T-helper 22 cell (primary cell): ENCODE data around the gene NFIB.

Source experiments
- DNase-seq: peaks from one replicate; pipeline ENCODE4 v3.0.0-alpha.2; 2020; ENCODE audit warnings: low read depth

Gene NFIB

GRCh38 chr9:14344941-14345353 lies 31.0 kb upstream of the NFIB start:
- no peak for DNase-seq

DNA sequence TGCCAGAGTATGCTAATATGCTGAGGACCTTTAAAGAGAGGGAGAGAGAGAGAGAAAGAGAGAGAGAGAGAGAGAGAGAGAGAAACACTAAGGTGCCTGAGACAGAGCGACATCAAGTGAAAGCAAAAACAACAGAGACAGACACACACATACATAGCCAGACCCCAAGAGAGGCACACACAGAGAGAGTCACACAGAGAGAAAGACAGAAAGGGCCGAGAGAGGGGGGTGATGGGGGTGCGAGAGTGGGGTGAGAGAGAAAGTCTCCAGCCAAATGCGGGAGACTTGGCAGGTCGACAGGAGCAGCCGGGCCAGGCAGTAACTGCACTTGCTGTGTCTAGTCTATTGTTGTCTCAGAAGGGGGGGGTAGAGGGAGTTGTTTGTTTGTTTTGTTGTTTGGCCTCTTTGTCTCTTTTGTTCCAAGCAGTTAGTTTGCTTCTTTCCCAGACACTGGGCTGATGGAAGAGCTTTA lies 30.1 kb upstream of the NFIB start:
- no peak for DNase-seq

DNA sequence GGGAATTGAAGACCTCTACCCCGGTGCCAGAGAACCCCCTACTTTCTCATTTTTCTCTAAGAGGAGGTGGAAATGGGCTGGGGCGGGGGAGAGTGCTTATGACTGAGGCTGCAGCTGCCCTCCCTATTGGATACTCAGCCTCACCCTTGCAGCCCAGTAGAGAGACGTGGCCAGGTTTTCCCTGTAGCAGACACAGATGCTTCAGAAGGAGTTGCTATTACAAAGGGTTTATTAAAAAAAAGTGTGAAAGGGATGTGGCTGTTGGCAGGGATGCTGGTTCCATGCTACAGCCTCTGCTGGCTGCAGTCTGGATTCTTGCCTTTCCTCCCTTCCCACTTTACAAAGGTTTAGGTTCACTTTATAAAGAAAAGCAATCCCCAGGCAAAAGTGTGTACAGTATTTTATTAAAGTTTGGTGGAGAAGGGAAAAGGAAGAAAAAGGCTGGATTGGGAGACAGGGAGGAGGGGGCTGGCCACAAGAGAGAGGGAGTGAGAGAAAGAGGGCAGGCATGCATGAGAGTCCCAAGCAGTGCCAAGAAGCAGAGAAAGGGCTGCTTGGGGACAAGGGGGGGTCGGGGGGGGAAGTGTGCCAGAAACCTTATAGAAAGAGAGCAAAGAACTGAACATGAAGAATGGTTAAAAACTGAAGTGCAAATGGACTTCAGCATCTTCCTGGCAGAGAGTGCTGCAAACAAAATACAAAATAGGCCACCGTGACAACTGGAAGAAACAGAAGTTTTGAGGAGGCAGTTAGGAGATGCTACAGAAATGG lies 29.5 kb upstream of the NFIB start:
- no peak for DNase-seq

GRCh38 chr9:14342736-14343135 lies 28.8 kb upstream of the NFIB start:
- no peak for DNase-seq

DNA sequence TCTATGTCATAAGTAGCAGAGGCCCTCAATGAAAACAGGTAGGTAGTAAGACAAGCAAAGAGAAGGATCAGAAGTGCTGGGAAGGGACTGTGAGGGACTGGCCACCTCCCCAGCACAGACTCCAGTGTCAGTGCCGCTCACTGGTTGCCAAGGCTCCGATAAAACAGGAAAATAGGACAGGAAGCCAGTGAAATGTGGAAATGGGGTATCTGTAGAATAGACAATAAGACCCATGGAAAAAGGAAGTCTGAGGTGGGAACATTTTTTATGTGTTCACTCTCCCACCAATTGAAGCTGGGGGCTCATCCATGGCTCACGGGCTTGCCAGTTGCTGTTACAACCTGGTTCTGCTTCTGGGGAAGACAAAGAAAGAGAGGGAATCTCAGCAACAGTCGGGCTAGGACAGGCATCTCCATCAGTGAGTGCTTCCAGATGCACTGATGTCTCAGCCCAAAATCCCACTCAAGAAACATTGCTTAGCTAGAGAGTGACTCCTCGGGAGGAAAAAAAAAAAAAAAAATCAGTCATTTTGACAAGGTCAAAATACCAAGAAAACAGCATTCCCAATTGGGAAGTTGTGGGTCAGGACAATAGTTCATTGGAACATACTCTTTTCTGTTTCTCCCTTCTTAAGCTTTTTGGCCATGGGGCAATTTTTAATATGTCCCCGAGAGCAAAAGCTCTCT lies 27.6 kb upstream of the NFIB start:
- DNase-seq, result no peak

DNA sequence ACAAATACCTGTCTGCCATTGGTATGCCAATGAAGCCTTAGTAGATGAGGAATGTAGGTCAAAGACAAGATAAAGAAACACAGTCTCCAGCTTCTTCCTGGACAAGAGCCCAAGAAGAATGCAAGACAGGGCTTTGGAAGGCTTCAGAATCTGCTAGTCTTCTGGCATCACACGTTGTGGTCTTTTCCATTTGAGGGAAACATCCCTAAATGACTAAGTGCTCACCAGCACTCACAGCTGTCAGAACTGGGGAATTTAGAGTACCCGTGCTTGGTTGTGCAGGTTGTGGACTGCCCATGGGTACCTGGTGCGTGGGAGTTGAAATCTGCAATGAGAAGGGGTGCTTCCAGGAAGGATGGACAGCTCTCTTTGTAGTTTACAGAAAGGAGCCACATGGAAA lies 27.1 kb upstream of the NFIB start:
- DNase-seq, result no peak

- DNase-seq, result no peak
These were observed 26.4 kb upstream of the NFIB start for GRCh38 chr9:14340219-14340873.

DNA sequence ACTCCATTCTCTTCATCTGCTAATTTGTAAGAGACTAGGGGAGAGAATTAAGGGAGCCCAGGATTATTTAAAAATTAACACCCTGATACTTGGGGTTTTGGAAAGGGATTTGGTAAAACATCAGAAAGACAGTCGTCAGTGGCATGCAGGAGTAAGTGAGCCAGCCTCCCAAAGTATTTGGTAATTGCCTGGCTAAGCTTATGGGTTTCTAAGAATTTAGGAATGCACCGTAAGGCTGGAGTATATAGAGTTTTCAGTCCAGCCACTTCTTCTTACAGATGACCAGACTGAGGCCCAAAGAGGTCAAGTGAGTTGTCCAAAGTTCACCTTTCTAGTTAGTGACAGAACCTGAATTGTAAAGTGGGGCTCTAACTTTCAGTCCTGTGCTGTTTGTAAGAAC lies 25.8 kb upstream of the NFIB start:
- DNase-seq, result no peak

DNA sequence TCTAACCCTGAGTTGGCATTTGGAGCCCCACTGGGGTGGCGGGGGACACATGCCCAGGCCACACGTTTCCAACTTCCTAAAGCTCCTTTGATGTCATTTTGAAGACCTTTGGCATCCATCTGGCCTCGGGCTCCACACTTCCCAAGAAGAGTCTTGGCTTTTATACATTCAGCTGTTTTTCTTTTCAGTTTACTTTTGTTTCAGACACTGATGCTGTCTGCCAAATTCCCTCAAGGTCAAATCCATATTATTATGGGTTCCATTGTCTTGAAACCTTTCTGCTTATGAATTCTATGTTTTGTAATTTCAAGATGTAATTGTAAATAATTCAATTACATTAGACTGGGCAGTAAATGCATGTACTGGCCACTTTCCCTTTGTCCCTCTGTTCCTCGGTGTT lies 23.7 kb upstream of the NFIB start:
- DNase-seq, result no peak

DNA sequence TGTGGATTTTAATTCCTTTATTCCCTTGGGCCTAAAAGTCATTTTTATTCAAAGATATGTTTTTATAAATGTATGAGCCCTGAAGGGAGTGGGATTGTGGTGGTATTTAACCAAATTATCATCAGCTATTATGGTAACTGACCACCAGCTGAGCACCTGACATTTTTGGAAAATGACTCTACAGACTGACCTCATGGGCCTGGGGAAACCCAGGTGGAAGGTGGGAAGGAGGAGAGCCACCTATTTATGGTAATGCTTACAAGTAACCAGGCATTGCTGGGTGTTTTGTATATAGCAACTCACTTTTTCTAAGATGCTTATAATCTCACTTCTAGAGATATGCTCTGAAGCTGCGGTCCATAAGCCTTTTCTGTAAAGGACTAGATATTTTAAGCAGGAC lies 22.3 kb upstream of the NFIB start:
- DNase-seq, result no peak

DNA sequence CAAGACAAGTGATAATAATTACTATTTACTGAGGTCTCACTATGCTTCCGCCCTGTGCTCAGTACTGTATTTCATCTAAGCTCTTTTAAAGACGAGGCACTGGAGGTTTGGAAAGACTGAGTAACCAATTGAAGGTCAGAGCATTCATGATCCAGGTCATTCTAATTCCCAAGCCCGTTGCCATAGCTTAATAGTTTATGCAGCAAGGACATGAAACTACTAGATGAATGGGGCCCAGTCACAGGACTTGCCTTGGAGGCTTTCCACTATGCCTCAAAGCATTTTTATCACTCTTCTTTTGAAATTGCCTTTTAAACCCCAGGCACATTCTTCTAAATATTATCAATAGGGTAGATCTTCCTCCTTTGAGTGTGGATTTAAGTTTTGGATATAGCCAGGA lies 17.2 kb upstream of the NFIB start:
- no peak for DNase-seq

- DNase-seq, result no peak
These were observed 13.1 kb upstream of the NFIB start for GRCh38 chr9:14327036-14327435.

DNA sequence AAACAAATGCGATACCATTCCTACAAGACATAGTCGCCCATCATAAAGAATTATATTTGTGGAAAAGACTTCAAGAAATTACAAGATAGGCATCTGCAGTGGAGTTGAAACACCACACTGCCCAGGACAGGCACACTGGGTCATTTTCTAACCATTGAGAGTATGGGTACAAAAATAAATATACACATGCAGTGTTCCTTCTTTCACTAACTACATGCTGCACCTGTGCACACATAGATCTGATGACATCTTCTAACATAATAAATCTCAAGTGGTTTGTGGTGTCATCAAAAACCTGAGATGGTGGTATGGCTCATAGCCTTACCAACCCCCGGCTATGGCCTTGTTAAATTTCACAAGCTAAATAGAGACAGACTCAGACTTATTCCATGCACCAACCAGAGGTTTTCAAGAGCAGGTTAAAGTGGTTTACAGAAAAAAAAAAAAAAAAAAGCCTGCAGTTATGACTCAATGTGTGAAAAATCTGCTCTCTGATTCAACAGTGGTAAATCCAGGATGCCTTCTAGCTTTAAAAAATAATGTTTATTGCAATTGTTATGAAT lies 12.4 kb upstream of the NFIB start:
- no peak for DNase-seq

DNA sequence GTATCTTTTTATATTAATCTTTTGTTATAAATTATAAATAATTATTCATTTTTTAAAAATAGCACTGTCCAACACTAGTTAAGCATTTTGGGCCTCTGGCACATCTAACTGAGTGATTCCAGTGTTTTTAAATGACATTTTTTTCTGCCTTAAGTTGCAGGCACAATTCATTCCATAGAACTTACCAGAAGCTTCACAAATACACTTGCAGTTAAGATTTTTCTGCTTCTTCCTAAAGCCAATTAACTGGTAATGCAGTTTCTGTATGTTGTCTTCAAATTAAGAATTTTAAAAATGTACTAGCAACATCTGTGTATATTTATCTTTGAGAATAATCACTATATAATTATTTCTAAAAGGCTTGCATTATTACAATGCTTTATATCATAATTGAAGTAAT lies 11.2 kb upstream of the NFIB start:
- DNase-seq, result no peak

DNA sequence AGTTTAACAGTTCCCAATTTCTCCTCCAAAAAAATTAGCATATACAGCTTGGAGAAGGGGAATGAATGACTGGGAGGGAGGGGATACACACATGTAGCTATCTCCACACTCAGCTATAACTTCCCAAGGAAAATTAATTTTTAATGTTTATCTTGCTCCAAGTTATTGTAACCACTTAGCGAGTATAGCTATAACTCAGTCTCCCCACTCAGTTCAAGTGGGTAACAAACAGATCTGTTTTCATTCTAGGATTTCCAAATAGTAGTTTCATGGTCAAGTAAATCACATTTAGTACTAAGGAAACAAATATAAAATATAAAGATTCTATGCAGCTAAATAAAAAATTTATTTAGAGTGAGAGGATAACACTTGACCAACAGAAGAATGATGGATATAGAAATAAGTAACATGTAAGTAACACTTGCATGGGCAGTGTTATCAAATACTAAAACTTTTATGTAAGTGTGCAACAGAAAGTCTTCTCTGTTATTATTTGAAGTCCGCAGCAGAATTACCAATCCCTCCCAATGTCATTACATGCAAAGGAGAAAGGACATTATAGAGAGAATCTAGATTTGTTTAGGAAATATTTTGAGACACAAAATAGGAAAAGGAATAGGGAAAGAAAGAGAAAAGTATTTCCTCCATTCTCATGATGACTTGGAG lies 10.2 kb upstream of the NFIB start:
- no peak for DNase-seq

GRCh38 chr9:14323083-14323971 lies 9.4 kb upstream of the NFIB start:
- DNase-seq, result no peak

GRCh38 chr9:14322211-14323082 lies 8.5 kb upstream of the NFIB start:
- DNase-seq, result peak; percentile 44

- no peak for DNase-seq
These were observed 7.7 kb upstream of the NFIB start for GRCh38 chr9:14321517-14322130.

- DNase-seq, result no peak
These were observed 6.6 kb upstream of the NFIB start for GRCh38 chr9:14320271-14321181.
